ENCODE measurements around the gene ST3GAL3. TPM values are rescaled to one million over a fixed set of nuclear protein-coding genes. Genes with fewer than 3 reads are reported as not detected.

The ST3GAL3 gene
- total RNA-seq, 1 donor from 2014 or later = 24.4 TPM

DNA sequence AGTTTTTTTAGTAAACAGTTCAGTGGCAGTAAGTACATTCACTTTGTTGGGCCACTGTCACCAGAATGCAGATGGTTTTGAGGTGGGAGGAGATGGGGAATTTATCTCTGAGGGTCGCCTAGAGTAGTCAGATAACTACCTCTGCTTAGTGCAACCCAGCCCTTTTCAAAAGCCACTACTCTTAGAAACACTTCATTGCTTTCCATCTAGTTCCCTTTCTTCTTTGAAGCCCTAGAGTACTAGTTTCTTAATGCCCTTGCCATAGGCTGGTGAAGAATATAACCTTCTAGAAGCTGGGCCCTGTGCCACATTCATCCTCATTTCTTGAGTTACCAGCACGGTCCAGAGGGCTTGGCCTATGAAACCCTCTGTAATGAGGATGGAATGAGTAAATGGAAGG, 28.4 kb upstream of the ST3GAL3 start:
- no peaks in the 10 kb centered on the region for H3K4me1 Mint-ChIP-seq (ENCODE audit: unreplicated experiment)
- H3K27ac Mint-ChIP-seq = no peak overlapping the region
- no peak for DNase-seq (ENCODE audit: extremely low spot score, unreplicated experiment)
- H3K27me3 Mint-ChIP-seq = no peaks in the 10 kb centered on the region
- no peak for TF ChIP-seq CTCF (conservative IDR thresholded peaks at IDR 0.05)
- no peaks in the 10 kb centered on the region for H3K9me3 Mint-ChIP-seq
- peaks cover 22% of the 10 kb centered on the region for H3K36me3 Mint-ChIP-seq
- H3K4me3 Mint-ChIP-seq = no peak overlapping the region

- H3K27ac Mint-ChIP-seq = no peak overlapping the region
- no peak overlapping the region for H3K4me3 Mint-ChIP-seq
- peaks cover 24% of the 10 kb centered on the region for H3K36me3 Mint-ChIP-seq
- DNase-seq (ENCODE audit: extremely low spot score, unreplicated experiment) = no peak
- H3K9me3 Mint-ChIP-seq = no peaks in the 10 kb centered on the region
- H3K4me1 Mint-ChIP-seq (ENCODE audit: unreplicated experiment) = no peaks in the 10 kb centered on the region
- no peak for TF ChIP-seq CTCF (conservative IDR thresholded peaks at IDR 0.05)
- H3K27me3 Mint-ChIP-seq = no peaks in the 10 kb centered on the region
These were observed 23.8 kb upstream of the ST3GAL3 start for GRCh38 chr1:43683560-43683959.

DNA sequence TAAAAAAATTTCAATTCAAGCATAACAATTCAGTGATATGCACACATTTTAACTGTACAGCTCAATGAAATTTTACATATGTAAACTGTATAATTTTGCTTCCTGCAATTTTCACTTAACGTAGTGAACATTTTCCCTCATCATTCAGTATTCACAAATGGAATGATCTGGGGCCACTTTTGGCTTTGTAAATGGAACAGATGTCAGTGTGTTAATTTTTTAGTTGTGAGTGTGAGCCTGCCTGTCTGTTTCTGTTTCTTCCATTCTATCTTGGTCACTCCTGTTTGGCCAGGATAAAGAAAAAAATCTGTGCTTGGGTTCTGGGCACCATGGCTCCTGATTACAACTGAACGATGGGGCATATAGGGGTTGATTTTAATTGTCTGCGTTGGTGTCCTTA, 20.5 kb upstream of the ST3GAL3 start:
- no peak overlapping the region for H3K27ac Mint-ChIP-seq
- H3K27me3 Mint-ChIP-seq = no peaks in the 10 kb centered on the region
- H3K36me3 Mint-ChIP-seq = peaks cover 21% of the 10 kb centered on the region
- no peak for TF ChIP-seq CTCF (conservative IDR thresholded peaks at IDR 0.05)
- H3K4me1 Mint-ChIP-seq (ENCODE audit: unreplicated experiment) = no peaks in the 10 kb centered on the region
- no peak for DNase-seq (ENCODE audit: extremely low spot score, unreplicated experiment)
- H3K9me3 Mint-ChIP-seq = no peaks in the 10 kb centered on the region
- H3K4me3 Mint-ChIP-seq = no peak overlapping the region

DNA sequence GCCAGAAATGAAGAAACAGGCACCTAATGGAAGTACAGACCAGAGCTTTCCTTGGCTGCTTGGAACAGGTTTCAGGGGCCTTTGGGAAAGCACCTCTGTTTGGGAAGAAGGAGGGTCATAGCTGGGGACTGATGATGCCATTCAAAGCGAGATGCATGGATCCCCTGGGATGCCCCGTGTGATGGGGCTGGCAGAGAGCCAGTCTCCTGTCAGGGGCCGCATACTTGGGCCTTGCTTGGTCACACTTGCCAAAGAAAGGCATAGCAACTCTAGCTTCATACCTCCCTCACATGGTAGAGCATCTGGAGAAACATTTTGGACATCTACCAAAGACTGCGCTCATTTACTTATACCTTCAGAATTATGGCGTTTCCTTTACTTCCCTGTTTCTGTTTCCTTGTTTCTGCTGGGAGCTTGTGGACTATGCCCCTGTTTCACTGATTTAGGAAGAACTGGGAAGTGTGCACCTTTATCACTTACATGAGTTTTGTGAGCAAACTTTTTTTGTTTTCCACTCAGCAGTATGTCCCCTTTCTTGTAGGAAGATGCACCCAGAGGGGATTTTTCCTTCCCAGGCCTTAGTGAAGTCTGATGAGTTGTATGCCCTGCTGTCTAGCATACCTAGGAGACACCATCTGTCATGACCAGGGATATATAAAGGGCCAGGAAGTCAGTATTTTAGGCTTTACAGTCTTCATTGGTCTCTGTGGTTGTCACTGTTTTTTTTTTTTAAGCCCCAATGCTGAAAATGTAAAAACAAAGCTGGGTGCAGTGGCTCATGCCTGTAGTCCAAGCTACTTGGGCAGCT, 19.8 kb upstream of the ST3GAL3 start:
- Mint-ChIP-seq H3K4me1 (ENCODE audit: unreplicated experiment) (no peaks in the 10 kb centered on the region), H3K27ac (no peak overlapping the region), H3K36me3 (peaks cover 28% of the 10 kb centered on the region), H3K4me3 (no peak overlapping the region), H3K9me3 (no peaks in the 10 kb centered on the region), H3K27me3 (no peaks in the 10 kb centered on the region)
- no peak for TF ChIP-seq CTCF (conservative IDR thresholded peaks at IDR 0.05)
- no peak for DNase-seq (ENCODE audit: extremely low spot score, unreplicated experiment)

DNA sequence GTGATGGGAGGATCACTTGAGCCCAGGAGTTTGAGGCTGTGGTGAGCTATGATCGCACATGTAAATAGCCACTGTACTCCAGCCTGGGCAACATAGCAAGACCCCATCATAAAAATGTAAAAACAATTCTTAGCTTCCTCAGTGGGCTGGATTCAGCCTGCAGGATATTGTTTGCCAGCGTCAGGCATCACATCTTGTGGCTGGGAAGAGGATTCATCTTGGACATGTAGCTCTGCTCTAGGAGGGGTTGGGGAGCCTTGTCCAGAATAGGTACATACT, 19.3 kb upstream of the ST3GAL3 start:
- DNase-seq (ENCODE audit: extremely low spot score, unreplicated experiment) = no peak
- no peak for TF ChIP-seq CTCF (conservative IDR thresholded peaks at IDR 0.05)
- H3K9me3 Mint-ChIP-seq = no peaks in the 10 kb centered on the region
- H3K27me3 Mint-ChIP-seq = no peaks in the 10 kb centered on the region
- peaks cover 30% of the 10 kb centered on the region for H3K36me3 Mint-ChIP-seq
- H3K4me3 Mint-ChIP-seq = no peak overlapping the region
- no peaks in the 10 kb centered on the region for H3K4me1 Mint-ChIP-seq (ENCODE audit: unreplicated experiment)
- H3K27ac Mint-ChIP-seq = no peak overlapping the region
